ENCODE measurements around the gene ANKH.

GRCh38 chr5:14745753-14746152, 125.8 kb downstream of the ANKH start:
- TF ChIP-seq CTCF (conservative IDR thresholded peaks at IDR 0.05 in 1 of 2, IDR thresholded peaks at IDR 0.05 in 1 of 2; ENCODE audit: extremely low read depth in 1 of 2, insufficient read depth in 1 of 2, low read depth in 1 of 2, low read length in 2 of 2): no peak
- TF ChIP-seq EZH2 (IDR thresholded peaks at IDR 0.05; ENCODE audit: borderline replicate concordance, low read length): no peak
